MM.1S (cell line): ENCODE data around the gene SORCS2.

Experiments
- EZH2 ChIP-seq: fragments of 300-600 bp; sonication (generic); optimal IDR thresholded peaks from 2 replicates; pipeline ENCODE3; 2017; ENCODE audit warnings: low read depth, mild to moderate bottlenecking, antibody characterized with exemption, low read length, mixed read lengths
- EZH2phosphoT487 ChIP-seq: fragments of 300-600 bp; sonication (generic); IDR thresholded peaks from 2 replicates; pipeline ENCODE4 v1.6.1; 2018; ENCODE audit warnings: antibody characterized with exemption, low read length
- TF ChIP-seq, protein P1 (sequence below): fragments of 300-600 bp; sonication (generic); IDR thresholded peaks from 2 replicates; pipeline ENCODE4 v1.5.1; 2016; ENCODE audit warnings: antibody characterized with exemption, low read length, mixed read lengths

DNA sequence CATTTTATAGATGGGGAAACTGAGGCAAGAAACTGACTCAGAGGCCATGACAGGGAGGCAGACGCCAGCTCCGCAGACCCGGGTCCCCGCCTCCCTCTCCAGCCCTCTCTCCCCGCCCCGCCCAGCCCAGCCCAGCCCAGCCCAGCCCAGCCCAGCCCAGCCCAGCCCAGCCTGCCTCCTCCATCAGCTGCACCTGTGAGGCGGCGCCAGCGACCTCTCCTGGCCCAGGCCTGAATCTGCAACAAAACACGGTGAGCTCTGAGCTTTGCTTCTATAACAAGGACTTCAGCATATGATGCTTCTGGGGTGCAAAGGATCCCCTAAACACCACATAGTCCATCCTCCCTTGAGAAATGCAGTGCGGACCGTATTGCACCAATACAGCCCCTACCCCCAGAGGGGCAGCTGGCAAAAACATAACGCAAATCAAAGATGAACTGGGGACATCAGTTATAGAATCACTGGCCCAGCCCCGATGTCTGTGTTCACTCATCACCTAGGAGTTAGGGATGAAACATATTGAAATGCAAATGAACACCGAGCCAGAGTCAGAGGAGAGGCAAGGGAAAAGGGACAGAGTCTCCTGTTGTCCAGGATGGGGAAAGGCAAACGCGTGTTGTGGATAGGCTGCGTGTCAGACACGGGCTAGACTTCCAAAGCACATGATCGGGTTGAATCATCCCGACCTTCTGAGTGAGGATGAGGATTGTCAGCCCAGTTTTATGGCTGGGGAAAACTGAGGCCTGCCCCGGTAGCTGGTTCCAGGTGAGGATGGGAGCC is 458.5 kb downstream of the SORCS2 start:
- TF ChIP-seq, protein P1, sequence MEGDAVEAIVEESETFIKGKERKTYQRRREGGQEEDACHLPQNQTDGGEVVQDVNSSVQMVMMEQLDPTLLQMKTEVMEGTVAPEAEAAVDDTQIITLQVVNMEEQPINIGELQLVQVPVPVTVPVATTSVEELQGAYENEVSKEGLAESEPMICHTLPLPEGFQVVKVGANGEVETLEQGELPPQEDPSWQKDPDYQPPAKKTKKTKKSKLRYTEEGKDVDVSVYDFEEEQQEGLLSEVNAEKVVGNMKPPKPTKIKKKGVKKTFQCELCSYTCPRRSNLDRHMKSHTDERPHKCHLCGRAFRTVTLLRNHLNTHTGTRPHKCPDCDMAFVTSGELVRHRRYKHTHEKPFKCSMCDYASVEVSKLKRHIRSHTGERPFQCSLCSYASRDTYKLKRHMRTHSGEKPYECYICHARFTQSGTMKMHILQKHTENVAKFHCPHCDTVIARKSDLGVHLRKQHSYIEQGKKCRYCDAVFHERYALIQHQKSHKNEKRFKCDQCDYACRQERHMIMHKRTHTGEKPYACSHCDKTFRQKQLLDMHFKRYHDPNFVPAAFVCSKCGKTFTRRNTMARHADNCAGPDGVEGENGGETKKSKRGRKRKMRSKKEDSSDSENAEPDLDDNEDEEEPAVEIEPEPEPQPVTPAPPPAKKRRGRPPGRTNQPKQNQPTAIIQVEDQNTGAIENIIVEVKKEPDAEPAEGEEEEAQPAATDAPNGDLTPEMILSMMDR = no peak; the same call in 1 of the 2 replicates
- no peak for TF ChIP-seq EZH2
- TF ChIP-seq EZH2phosphoT487 = no peak
